ENCODE data around the gene TCF12.
"Not testable (repeated sequence)": the region's sequence is repeated elsewhere in the genome, so short reads cannot be mapped to it uniquely, and the experiment has no call there.

The TCF12 gene

GRCh38 chr15:56948764-56949101, 30.3 kb downstream of the TCF12 start:
- DNase-seq, result no peak

DNA sequence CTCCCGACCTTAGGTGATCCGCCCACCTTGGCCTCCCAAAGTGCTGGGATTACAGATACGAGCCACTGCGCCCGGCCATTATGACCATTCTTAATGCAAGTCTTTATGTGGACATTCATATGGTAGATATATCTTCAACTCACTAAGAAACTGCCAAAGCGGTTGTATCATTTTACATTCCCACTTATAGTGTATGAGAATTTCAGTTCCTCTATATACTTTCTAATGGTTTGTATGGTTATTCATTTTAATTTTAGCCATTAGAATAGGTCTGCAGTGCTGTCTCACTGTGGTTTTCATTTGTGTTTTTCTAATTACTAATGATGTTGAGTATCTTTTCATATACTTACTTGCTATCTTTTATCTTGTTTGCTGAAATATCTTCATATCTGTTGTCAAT, 32.5 kb downstream of the TCF12 start:
- DNase-seq, result no peak

DNA sequence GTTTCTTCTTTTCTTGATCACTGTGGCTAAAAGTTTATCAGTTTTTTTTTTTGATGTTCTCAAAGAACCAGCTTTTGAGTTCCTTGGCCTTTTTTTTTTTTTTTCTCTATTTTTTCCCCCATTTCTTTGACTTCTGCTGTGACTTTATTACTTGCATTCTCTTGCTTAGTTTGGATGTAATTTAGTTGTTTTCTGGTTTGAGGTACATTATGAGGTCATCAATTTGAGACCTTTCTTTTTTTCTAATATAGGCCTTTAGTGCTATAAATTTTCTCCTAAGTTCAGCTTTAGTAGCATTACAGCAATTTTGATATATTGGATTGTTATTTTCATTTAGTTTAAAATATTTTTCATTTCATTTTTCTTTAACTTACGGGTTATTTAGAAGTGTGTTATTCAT, 35.3 kb downstream of the TCF12 start:
- no peak for DNase-seq

DNA sequence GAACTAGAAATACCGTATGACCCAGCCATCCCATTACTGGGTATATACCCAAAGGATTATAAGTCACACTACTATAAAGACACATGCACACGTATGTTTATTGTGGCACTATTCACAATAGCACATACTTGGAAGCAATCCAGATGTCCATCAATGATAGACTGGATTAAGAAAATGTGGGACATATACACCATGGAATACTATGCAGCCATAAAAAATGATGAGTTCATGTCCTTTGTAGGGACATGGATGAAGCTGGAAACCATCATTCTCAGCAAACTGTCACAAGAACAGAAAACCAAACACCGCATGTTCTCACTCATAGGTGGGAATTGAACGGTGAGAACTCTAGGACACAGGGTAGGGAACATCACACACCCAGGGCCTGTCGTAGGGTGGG, 36.6 kb downstream of the TCF12 start:
- DNase-seq, result not testable (repeated sequence)

GRCh38 chr15:56956538-56956937, 38.1 kb downstream of the TCF12 start:
- no peak for DNase-seq

DNA sequence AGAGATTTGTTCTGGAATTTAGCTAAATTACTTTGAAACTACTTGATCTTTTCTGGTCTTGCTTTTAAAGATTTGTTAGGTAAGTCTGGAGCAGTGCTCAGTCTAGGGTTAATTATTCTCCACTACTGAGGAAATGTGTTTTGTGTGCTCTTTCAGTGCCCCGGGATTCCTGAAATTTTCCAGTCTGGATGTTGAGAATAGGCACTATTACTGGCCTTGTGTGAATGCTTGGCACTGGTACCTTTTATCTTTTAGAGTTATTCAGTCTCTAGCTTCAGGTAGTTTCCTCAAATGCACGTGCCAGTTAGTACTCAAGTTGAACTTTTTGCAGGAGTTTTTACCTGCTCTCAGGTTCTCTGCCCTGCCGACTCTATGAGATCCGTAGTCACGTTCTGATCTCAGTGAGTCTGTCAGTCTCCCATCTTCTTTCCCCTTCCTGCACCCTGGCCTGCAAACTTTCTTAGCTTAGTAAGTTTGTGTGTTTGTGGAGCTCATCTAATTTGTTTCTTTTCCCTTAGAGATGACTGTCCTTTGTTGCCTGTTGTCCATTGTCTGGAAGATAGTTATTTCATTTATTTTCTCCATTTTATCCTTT, 39.5 kb downstream of the TCF12 start:
- DNase-seq, result no peak

- no peak for DNase-seq
Measured at GRCh38 chr15:56959318-56959648, 40.8 kb downstream of the TCF12 start.

DNA sequence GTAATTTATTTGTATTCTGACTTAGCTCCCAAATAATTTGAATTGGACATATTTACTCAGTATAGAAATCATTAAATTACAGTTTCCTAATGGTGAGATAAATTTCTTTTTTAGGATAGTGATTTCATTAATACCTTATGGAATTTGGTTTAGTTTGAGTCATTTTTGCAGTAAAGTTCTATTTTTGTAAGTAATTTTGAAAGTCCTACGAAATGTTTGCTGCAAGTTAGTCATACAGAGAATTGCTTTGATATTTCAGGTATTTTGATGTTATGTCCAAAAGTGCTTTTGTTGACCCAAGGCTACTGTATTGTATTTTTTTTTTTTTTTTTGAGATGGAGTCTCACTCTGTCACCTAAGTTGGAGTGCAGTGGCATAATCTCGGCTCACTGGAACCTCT, 41.7 kb downstream of the TCF12 start:
- no peak for DNase-seq

DNA sequence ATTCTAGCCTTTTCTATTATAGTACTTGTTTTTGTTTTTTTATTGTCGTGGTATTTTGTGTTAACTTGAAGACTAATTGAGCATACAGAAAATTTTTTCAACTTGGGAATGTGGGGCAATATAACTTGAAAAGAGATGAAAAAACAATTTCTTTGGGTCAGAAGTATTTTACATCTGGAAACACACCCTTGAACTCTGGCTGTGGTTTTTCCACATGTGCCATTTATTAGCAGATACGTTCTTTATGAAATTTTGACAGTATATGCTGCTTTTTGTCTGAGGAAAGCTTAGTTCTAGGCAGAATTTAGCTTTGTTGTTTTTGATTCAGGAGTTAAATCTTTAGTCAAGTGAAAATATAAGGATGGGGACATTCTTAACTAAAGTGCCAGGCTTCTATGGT, 44.7 kb downstream of the TCF12 start:
- no peak for DNase-seq

DNA sequence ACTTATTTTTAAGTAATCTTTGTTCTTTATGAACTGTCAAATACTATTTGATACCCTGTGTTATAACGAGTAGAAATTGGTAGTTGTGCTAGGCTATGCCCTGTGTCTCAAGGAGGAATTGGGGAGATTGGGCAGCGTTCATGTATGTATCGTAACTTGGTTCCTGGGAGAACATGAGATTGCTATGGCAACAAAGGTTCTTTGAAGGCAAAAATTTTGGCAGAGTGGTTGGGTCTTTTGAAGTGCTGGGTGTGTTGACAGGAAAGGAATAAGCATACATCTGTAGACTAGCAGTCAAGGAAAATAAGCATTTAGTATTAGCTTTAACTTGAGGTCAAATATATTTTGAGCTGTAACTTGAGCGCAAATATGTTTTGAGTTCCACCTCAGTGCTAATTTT, 45.3 kb downstream of the TCF12 start:
- no peak for DNase-seq

- no peak for DNase-seq
Measured at GRCh38 chr15:56964182-56964581, 45.7 kb downstream of the TCF12 start.

DNA sequence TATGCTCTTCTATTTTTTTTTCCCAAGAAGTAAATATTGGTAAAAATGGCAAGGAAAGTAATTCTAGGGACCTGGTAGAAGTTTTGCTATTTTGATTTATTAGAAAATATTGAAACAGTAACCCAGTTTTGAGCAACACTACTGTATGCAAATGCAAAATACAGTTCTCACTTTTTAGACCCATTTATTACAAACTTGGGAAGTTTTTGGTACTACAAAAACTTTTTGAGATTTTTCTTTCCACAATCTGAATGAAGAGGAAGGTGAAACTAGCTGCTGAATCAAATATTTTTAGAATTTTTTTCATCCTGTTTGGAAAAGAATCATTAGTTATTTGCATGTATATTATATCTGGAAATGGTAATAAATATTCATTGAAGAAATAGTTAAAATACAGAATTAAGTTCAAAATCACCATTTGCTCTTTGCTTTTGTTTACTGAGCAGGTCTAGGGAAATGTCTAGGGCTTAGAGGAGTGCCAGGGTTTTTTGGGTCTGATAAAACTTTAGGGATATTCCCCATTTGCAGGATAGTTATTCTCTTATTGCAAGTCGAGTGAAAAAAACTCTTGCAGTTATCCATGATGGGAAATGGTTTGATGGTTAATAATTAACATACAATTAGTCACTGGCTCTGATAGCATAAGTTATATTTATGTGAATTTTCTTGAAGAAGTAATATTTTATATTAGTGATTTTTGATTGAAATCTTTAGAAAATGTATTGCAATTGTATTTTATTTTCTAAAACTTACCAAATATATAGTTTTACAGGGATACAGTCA, 47.0 kb downstream of the TCF12 start:
- DNase-seq, result no peak

DNA sequence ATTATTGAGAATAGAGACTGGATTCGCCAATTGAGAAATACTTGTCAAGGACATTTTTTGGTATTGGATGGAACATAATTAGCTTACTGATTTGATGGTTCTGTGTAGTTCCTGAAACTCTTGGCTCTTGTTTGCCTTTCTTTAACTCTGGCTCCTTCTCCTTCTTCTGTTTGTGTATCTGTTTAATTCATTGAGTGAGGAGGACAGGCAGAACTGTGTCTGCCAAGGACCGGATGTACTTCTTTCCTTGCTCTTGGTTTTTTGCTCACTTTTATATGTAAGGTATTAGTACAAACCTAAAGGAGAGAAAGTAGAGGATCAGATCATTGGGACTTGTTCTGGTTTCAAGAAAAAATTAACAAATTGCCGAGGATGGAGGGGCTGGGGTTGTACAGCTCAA, 48.9 kb downstream of the TCF12 start:
- no peak for DNase-seq

DNA sequence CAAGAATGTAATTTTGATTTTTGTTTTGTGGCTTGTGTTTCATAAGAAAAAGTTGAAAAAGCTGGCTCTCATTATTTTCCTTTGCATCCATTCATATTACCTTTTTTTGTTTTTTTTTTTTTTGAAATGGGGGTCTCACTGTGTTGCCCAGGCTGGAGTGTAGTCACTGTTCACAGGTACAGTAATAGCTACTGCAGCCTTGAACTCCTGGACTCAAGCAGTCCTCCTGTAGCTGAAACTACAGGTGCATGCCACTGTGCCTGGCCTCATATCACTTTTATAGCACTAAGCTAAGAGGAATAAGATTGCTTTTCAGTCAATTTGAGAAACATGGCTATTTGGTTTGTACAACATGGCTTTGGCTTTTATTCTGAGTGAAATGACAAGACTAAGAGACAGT, 49.8 kb downstream of the TCF12 start:
- no peak for DNase-seq

- DNase-seq, result no peak
Measured at GRCh38 chr15:56968821-56969220, 50.4 kb downstream of the TCF12 start.

- no peak for DNase-seq
Measured at GRCh38 chr15:56969265-56969895, 50.9 kb downstream of the TCF12 start.

DNA sequence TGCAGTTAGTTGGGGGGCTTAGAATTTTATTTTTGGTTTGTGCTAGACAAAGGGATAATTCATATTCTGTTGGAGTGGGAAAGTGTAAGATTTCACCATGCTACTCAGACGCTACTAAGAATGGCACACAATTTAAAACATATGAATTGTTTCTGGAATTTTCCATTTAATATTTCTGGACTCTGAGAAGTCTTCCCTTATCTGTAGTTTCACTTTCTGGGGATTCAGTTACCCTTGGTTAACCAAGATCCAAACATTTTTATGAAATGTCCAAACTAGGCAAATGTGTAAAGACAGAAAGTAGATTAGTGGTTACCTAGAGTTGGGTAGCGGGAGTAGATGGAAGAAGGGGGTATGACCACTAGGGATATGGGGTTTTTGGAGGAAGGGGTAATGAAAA, 53.1 kb downstream of the TCF12 start:
- no peak for DNase-seq

- DNase-seq, result no peak
Measured at GRCh38 chr15:56972016-56972415, 53.6 kb downstream of the TCF12 start.

- no peak for DNase-seq
Measured at GRCh38 chr15:56972426-56972825, 54.0 kb downstream of the TCF12 start.

DNA sequence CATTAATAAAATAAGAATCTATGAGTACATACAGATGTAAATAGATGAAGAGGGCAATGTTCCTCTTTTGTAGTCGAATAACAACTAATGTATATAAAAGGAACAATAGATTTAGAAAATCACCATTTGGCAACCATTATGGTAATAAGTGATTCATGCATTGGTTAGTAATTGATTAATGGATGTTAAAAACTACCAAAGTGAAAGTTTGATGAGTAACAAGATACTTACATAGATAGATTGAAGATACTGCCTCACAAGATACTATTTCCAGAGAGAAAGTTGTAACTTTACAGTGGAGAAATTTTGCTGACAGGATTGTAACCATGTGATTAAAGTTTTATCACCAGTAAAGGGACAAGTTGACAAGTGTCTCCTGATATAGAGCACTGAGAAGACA, 55.0 kb downstream of the TCF12 start:
- DNase-seq, result no peak

DNA sequence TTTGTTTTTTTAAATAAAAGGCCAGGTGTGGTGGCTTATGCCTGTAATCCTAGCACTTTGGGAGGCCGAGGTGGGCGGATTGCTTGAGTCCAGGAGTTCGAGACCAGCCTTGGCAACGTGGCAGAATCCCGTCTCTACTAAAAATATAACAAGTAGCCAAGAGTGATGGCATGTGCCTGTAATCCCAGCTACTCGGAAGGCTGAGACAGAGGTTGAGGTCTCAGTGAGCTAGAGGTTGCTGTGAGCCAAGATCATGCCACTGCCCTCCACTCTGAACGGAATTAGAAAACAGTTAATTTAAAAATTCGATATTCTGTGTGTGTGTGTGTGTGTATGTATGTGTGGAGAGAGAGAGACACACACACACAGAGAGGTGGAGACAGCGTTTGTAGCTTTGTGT, 58.8 kb downstream of the TCF12 start:
- no peak for DNase-seq

DNA sequence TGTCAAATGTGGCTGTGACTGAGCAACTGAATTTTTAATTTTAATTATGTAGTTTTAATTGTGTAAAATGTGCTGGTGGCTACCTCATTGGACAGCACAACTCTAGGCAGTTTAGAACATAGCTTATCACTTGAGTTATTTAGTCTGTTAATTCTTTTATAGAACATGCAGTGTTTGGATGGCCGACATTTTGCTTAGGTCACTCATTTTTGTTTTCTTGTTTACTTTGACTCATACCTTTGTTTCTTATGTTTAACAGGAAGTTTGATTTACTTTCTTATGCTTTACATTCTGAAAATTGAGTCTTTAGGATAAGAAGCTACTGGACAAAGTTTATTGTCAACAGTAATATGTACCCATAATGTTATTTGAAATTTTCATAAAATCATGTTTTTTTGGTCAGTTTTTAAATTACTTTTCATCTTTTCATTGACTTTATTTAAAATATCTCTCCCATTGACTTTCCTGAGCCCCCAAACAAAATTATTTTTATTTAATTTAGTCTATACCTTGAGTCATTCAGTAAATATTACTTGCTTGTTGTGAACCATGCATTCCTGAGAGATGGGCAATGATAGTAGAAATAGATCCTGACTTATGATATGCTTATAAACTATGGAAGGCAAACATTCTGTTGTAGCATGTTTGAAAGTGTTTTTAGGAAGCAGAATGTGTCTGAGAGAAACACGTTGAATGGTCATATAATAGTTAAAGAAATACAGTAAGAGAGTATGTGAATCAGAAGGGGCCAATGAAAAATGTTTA, 60.6 kb downstream of the TCF12 start:
- no peak for DNase-seq

DNA sequence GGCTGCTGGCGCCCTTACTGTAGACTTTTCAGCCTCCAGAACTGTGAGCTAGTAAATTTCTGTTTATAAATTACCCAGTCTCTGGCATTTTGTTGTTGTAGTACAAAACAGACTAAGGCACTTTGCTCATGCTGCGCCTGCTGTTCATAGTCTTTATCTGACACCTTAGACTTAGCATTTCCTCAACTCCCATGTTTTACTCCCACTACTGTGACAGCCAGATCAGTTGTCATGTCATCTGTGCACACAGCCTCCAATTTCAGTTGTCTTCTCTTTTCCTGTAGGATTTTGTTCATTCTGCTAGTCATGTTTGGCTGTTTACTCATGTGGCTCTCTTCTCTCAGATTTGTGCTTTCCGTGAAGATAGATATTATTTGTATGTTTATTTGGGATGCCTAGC, 62.0 kb downstream of the TCF12 start:
- no peak for DNase-seq

DNA sequence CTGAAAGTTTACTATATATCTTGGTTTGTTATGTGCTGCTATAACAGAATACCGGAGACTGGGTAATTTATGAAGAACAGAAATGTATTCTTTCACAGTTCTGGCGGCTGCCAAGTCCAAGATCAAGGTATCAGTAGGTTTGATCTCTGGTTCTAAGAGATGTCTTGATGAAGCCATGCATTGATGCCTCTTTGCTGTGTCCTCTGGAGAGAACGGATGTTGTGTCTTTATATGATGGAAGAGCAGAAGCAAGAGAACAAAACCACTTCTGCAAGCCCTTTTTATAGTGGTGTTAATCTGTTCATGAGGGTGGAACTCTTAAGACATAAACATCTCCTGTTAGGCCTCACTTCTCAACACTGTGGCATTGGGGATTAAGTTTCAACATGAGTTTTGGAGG, 62.7 kb downstream of the TCF12 start:
- DNase-seq, result no peak

Measured in RPMI8226 (cell line).